Panc1 (cell line): ENCODE data around the gene ELK1. TPM values are rescaled to one million over a fixed set of nuclear protein-coding genes. Genes with fewer than 3 reads are reported as not detected.

Experiments used
- ATAC-seq: fragments of 200-7000 bp; cut with Tn5 transposase; 2 replicates; pipeline ENCODE4 v1.9.1; 2020; ENCODE audit warnings: mild to moderate bottlenecking, moderate library complexity
- BruUV-seq: library from RNA; stranded (reverse); fragments of 400-500 nt; replicated peaks from 2 replicates; lab custom pipeline; 2021; lab: Mats Ljungman, UMichigan
- CTCF ChIA-PET: fragments of 300-600 bp; sonication (Branson Sonifier 250); formaldehyde crosslinking; loops from one replicate; lab custom pipeline; 2022; ENCODE audit warnings: antibody characterized with exemption; lab: Charles Lee
- POLR2A ChIA-PET: fragments of 300-600 bp; sonication (Branson Sonifier 250); formaldehyde crosslinking; loops from one replicate; lab custom pipeline; 2022; ENCODE audit warnings: antibody characterized with exemption; lab: Charles Lee
- DNase-seq: peaks from one replicate; pipeline ENCODE4 v3.0.0-alpha.2; 2010; ENCODE audit warnings: low read depth, low spot score
- H3K27ac ChIP-seq: 2 replicates; pipeline ENCODE4 v1.5.1; 2011; ENCODE audit warnings: mild to moderate bottlenecking, low read length, inconsistent platforms
- H3K27me3 ChIP-seq: fragments of 200-500 bp; sonication (Bioruptor generic); 2 replicates; pipeline ENCODE4 v1.6.0; 2014; ENCODE audit warnings: low read length, inconsistent platforms; ENCODE audit not compliant: control insufficient read depth, insufficient read depth
- H3K36me3 ChIP-seq: fragments of 200-500 bp; sonication (Bioruptor generic); 2 replicates; pipeline ENCODE4 v1.5.1; 2014; ENCODE audit warnings: inconsistent platforms, mild to moderate bottlenecking, low read length, moderate library complexity; ENCODE audit not compliant: control insufficient read depth, insufficient read depth
- H3K4me1 ChIP-seq: 2 replicates; pipeline ENCODE4 v1.5.1; 2011; ENCODE audit warnings: inconsistent platforms, mild to moderate bottlenecking, low read length, moderate library complexity; ENCODE audit not compliant: control insufficient read depth, insufficient read depth
- H3K4me3 ChIP-seq, 2 experiments: 2 replicates each; pipeline ENCODE4 v1.5.1; 2011 to 2012; ENCODE audit warnings: low read depth in 2 of 2, low read length in 2 of 2, mild to moderate bottlenecking in 2 of 2, inconsistent platforms in 1 of 2, moderate library complexity in 1 of 2
- H3K9me3 ChIP-seq: fragments of 200-500 bp; sonication (Bioruptor generic); 2 replicates; pipeline ENCODE4 v1.5.1; 2014; ENCODE audit warnings: low read depth, mild to moderate bottlenecking, inconsistent platforms, low read length, moderate library complexity; ENCODE audit not compliant: control insufficient read depth, insufficient read depth
- POLR2AphosphoS5 ChIP-seq: IDR thresholded peaks from 2 replicates; pipeline ENCODE4 v1.6.1; 2012; ENCODE audit warnings: mild to moderate bottlenecking, low read depth, low read length, moderate library complexity
- SIN3A ChIP-seq: IDR thresholded peaks from 2 replicates; pipeline ENCODE4 v1.6.1; 2012; ENCODE audit warnings: low read depth, mild to moderate bottlenecking, low read length, moderate library complexity, borderline replicate concordance; ENCODE audit not compliant: insufficient read depth
- TCF7L2 ChIP-seq: IDR thresholded peaks from 2 replicates; pipeline ENCODE4 v1.6.1; 2011; ENCODE audit warnings: mild to moderate bottlenecking, low read depth, low read length, inconsistent platforms
- in situ Hi-C: cut with HindIII; loops from 2 replicates; pipeline ENCODE4 v1.10.0; 2016; ENCODE audit warnings: low sequenced_read_pairs, low pct_unique_long_range_greater_than_20kb
- intact Hi-C: fragments of 100-400 bp; cut with micrococcal nuclease; formaldehyde crosslinking; loops from one replicate; pipeline ENCODE4 v1.10.0; 2022; ENCODE audit not compliant: unreplicated experiment
- total RNA-seq: library from RNA; stranded (reverse); gene quantifications from one replicate; pipeline ENCODE4 v1.2.1, GENCODE V29; 2021; ENCODE audit not compliant: unreplicated experiment
- TF ChIP-seq, protein P1 (sequence below), 2 experiments: IDR thresholded peaks; 2 replicates each; pipeline ENCODE4 v1.6.1; 2011 to 2012; ENCODE audit warnings: low read depth in 2 of 2, control low read depth in 1 of 2, low read length in 1 of 2, mild to moderate bottlenecking in 1 of 2, moderate library complexity in 1 of 2; ENCODE audit not compliant: insufficient read depth in 1 of 2
- TF ChIP-seq, protein P2 (sequence below): fragments of 450-650 bp; IDR thresholded peaks from 2 replicates; pipeline ENCODE4 v1.5.1; 2017; ENCODE audit warnings: mild to moderate bottlenecking

Gene ELK1
- total RNA-seq, 1 experiment from 2014 or later, result 64.6 TPM

DNA sequence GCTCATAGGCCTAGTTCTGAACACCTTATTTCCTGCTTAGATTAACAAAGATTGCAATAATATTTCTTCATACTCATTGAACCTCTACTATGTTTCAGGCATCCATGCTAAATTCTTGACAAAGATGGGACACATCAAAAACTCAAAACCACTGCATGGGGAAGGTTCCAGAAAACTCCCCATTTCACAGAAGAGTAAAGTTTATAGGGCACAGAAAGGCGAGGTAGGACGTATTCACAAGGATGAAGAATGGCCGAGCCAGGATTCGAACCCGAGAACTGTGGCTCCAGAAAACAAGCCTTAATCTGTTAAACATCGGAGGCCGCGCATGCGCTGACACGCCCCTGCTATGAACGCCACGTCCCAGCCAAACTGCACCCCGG is 7.9 kb upstream of the ELK1 start:
- intact Hi-C loops, result no loop called here
- peaks cover 5% of the 10 kb centered on the region; the same call in 1 of the 2 replicates for H3K36me3 ChIP-seq
- ChIA-PET POLR2A (no interaction called here), CTCF (no interaction called here)
- no peaks in the 10 kb centered on the region for H3K27me3 ChIP-seq
- peak overlapping the region; percentile 95 for H3K27ac ChIP-seq
- in situ Hi-C loops, result no loop called here
- H3K4me3 ChIP-seq, result peak overlapping the region; percentile 65 to 66
- ATAC-seq (no peak), DNase-seq (no peak)
- no peaks in the 10 kb centered on the region for H3K9me3 ChIP-seq
- H3K4me1 ChIP-seq, result peaks cover 3% of the 10 kb centered on the region; the same call in 1 of the 2 replicates
- TF ChIP-seq, protein P1, sequence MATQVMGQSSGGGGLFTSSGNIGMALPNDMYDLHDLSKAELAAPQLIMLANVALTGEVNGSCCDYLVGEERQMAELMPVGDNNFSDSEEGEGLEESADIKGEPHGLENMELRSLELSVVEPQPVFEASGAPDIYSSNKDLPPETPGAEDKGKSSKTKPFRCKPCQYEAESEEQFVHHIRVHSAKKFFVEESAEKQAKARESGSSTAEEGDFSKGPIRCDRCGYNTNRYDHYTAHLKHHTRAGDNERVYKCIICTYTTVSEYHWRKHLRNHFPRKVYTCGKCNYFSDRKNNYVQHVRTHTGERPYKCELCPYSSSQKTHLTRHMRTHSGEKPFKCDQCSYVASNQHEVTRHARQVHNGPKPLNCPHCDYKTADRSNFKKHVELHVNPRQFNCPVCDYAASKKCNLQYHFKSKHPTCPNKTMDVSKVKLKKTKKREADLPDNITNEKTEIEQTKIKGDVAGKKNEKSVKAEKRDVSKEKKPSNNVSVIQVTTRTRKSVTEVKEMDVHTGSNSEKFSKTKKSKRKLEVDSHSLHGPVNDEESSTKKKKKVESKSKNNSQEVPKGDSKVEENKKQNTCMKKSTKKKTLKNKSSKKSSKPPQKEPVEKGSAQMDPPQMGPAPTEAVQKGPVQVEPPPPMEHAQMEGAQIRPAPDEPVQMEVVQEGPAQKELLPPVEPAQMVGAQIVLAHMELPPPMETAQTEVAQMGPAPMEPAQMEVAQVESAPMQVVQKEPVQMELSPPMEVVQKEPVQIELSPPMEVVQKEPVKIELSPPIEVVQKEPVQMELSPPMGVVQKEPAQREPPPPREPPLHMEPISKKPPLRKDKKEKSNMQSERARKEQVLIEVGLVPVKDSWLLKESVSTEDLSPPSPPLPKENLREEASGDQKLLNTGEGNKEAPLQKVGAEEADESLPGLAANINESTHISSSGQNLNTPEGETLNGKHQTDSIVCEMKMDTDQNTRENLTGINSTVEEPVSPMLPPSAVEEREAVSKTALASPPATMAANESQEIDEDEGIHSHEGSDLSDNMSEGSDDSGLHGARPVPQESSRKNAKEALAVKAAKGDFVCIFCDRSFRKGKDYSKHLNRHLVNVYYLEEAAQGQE (IDR thresholded peaks at IDR 0.05; ENCODE audit: insufficient read depth in 1 of 2, low read depth in 2 of 2, low read length in 1 of 2), result no peak
- no peak for TF ChIP-seq POLR2AphosphoS5
- TF ChIP-seq, protein P2, sequence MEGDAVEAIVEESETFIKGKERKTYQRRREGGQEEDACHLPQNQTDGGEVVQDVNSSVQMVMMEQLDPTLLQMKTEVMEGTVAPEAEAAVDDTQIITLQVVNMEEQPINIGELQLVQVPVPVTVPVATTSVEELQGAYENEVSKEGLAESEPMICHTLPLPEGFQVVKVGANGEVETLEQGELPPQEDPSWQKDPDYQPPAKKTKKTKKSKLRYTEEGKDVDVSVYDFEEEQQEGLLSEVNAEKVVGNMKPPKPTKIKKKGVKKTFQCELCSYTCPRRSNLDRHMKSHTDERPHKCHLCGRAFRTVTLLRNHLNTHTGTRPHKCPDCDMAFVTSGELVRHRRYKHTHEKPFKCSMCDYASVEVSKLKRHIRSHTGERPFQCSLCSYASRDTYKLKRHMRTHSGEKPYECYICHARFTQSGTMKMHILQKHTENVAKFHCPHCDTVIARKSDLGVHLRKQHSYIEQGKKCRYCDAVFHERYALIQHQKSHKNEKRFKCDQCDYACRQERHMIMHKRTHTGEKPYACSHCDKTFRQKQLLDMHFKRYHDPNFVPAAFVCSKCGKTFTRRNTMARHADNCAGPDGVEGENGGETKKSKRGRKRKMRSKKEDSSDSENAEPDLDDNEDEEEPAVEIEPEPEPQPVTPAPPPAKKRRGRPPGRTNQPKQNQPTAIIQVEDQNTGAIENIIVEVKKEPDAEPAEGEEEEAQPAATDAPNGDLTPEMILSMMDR, result no peak
- TF ChIP-seq TCF7L2, result no peak
- BruUV-seq, result no TSS peak

DNA sequence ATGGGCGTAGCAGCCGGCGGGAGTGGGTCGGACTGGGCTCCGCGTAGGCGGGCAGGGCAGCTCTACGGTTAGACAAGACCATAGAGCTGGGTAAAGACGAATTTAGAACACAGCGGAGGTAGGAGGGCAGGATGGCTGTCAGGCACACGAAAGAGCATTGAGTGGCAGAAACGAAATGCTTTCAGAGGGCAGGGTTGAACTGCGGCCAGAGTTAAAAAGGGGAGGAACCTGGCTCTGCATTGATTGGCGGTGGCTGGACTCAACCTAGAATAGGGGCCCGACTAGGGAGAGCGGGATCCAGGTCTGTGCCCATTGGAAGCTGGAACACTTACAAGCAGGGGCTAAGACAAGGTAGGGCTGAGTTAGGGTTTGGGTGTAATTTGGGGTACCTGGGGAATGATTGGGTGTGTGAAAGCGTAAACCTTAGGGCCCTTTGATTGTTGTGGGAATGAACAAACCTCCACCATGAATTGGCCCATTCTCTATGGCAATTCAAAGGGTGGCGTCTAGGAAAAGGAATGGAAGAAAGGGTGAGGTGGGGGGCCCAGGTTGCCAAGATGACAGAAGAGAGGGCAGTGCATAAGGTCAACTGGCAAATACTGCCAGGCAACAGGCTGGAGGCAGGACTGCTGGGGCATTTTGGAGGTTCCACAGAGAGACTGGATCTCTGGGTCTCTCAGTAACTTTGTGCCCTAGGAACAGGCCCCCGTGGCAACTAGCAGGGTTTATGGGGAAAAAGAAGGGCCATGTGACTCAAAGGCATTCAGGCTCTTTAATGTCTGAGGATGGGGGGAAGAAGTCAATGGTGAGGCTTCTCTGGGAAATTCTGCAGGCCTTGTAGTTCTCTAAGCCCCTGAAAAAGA is 911 bp upstream of the ELK1 start:
- TF ChIP-seq TCF7L2, result no peak
- no peak for TF ChIP-seq POLR2AphosphoS5
- TF ChIP-seq, protein P1 (IDR thresholded peaks at IDR 0.05; ENCODE audit: insufficient read depth in 1 of 2, low read depth in 2 of 2, low read length in 1 of 2), result no peak
- no peak for TF ChIP-seq SIN3A
- TF ChIP-seq, protein P2, result no peak
- CTCF ChIA-PET, result no interaction called here
- no TSS peak for BruUV-seq
- ATAC-seq (peak; percentile 45), DNase-seq (no peak)
- Histone ChIP-seq H3K27me3 (no peaks in the 10 kb centered on the region), H3K36me3 (peaks cover 2% of the 10 kb centered on the region; the same call in 1 of the 2 replicates), H3K9me3 (no peaks in the 10 kb centered on the region), H3K27ac (peak overlapping the region; percentile 85), H3K4me1 (0 out of 2 replicates have a peak, but pooled peaks cover 5% of the 10 kb centered on the region), H3K4me3 (peak overlapping the region; percentile 68 to 72)
- intact Hi-C loops (no loop called here), in situ Hi-C loops (no loop called here)
- POLR2A ChIA-PET, result no interaction called here
